ENCODE measurements around the gene ZNF217. TPM values are rescaled to one million over a fixed set of nuclear protein-coding genes. Genes with fewer than 3 reads are reported as not detected.
A peak's percentile ranks its signal among the peaks of the same experiment; 100 is the strongest.
"Not testable (repeated sequence)": the region's sequence is repeated elsewhere in the genome, so short reads cannot be mapped to it uniquely, and the experiment has no call there.

The ZNF217 gene
- total RNA-seq, result 8.9 TPM

- H3K9me3 ChIP-seq, H3K36me3 ChIP-seq, H3K27me3 ChIP-seq: not testable (repeated sequence)
- H3K4me1 ChIP-seq, result peaks cover 0 to 13% of the 10 kb centered on the region in 2 donors
- peak within 1 kb of the TSS; percentile 92 to 98 for H3K4me3 ChIP-seq
- H3K27ac ChIP-seq, result peak within 1 kb of the TSS; percentile 95 to 99
- peak in 1 of 2 donors; percentile 83 for DNase-seq (ENCODE audit: low spot score in 2 of 2)
- intact Hi-C loops (cut with DNase I), result loop anchor here (1.0 to 10.0 kb wide), 4 partner anchors 30 to 751 kb away; no protein-coding TSS in a partner anchor
Measured at GRCh38 chr20:53593466-53594007, at the start of gene ZNF217. Gene ZNF217, minus strand, starts transcription at chr20:53593839. Its CDS starts 11,013 bp downstream, at chr20:53582826.

GRCh38 chr20:53643031-53643832 lies 49.6 kb upstream of the ZNF217 start:
- Histone ChIP-seq H3K4me1 (no peaks in the 10 kb centered on the region), H3K9me3 (no peaks in the 10 kb centered on the region), H3K36me3 (no peaks in the 10 kb centered on the region), H3K27me3 (no peaks in the 10 kb centered on the region), H3K27ac (peak overlapping the region in 1 of 2 donors; percentile 23), H3K4me3 (no peak overlapping the region)
- TF ChIP-seq CTCF (IDR thresholded peaks at IDR 0.05), result no peak
- DNase-seq (ENCODE audit: low spot score in 2 of 2), result no peak
- intact Hi-C loops (cut with DNase I), result no loop called here

GRCh38 chr20:53642196-53643030 lies 48.8 kb upstream of the ZNF217 start:
- Histone ChIP-seq H3K36me3 (no peaks in the 10 kb centered on the region), H3K27me3 (no peaks in the 10 kb centered on the region), H3K4me1 (no peaks in the 10 kb centered on the region), H3K27ac (peak overlapping the region in 1 of 2 donors; percentile 23), H3K9me3 (no peaks in the 10 kb centered on the region), H3K4me3 (no peak overlapping the region)
- intact Hi-C loops (cut with DNase I), result no loop called here
- no peak for TF ChIP-seq CTCF (IDR thresholded peaks at IDR 0.05)
- no peak for DNase-seq (ENCODE audit: low spot score in 2 of 2)

GRCh38 chr20:53639647-53640440 lies 46.2 kb upstream of the ZNF217 start:
- no peak for DNase-seq (ENCODE audit: low spot score in 2 of 2)
- Histone ChIP-seq H3K4me3 (no peak overlapping the region), H3K4me1 (no peaks in the 10 kb centered on the region), H3K27me3 (no peaks in the 10 kb centered on the region), H3K9me3 (no peaks in the 10 kb centered on the region), H3K27ac (no peak overlapping the region), H3K36me3 (no peaks in the 10 kb centered on the region)
- no peak for TF ChIP-seq CTCF (IDR thresholded peaks at IDR 0.05)
- intact Hi-C loops (cut with DNase I), result no loop called here

GRCh38 chr20:53639128-53639527 lies 45.5 kb upstream of the ZNF217 start:
- DNase-seq (ENCODE audit: low spot score in 2 of 2), result peak in 1 of 2 donors; percentile 8
- Histone ChIP-seq H3K27ac (no peak overlapping the region), H3K9me3 (no peaks in the 10 kb centered on the region), H3K4me1 (no peaks in the 10 kb centered on the region), H3K36me3 (no peaks in the 10 kb centered on the region), H3K4me3 (no peak overlapping the region), H3K27me3 (no peaks in the 10 kb centered on the region)
- intact Hi-C loops (cut with DNase I), result no loop called here
- no peak for TF ChIP-seq CTCF (IDR thresholded peaks at IDR 0.05)

GRCh38 chr20:53637310-53637709 lies 43.7 kb upstream of the ZNF217 start:
- peak in 1 of 2 donors; percentile 18 for DNase-seq (ENCODE audit: low spot score in 2 of 2)
- intact Hi-C loops (cut with DNase I); H3K27me3 ChIP-seq: not testable (repeated sequence)

More at GRCh38 chr20:53637310-53637709, 43.7 kb upstream of the ZNF217 start:
- H3K9me3 ChIP-seq, H3K4me1 ChIP-seq, H3K36me3 ChIP-seq, H3K4me3 ChIP-seq, H3K27ac ChIP-seq: not testable (repeated sequence)
